HepG2 (cell line): Measurements from ENCODE around the gene JPH4. TPM values are rescaled to one million over a fixed set of nuclear protein-coding genes. Genes with fewer than 3 reads are reported as not detected.

Experiments
- GATA4 ChIP-seq: sonication (generic); IDR thresholded peaks from 2 replicates; pipeline ENCODE4 v1.6.1; 2016; ENCODE audit warnings: antibody characterized with exemption, low read depth, borderline replicate concordance
- KLF9 ChIP-seq: IDR thresholded peaks from 2 replicates; pipeline ENCODE4 v1.6.1; 2016; ENCODE audit warnings: low read depth
- PBX2 ChIP-seq: IDR thresholded peaks from 2 replicates; pipeline ENCODE4 v1.6.1; 2016; ENCODE audit warnings: control low read depth
- STAT6 ChIP-seq: sonication (generic); formaldehyde crosslinking; IDR thresholded peaks from 2 replicates; pipeline ENCODE4 v1.4.0; 2020; ENCODE audit warnings: missing genetic modification reagents, mild to moderate bottlenecking, borderline replicate concordance
- TCF12 ChIP-seq, 2 experiments: fragments of 450-650 bp in 1 of 2; sonication (generic) in 1 of 2; formaldehyde crosslinking in 1 of 2; IDR thresholded peaks; 2 replicates each; pipeline versions ENCODE4 v1.6.1 to v1.8.0; 2017 to 2022; ENCODE audit warnings: antibody characterized with exemption in 1 of 2, mild to moderate bottlenecking in 1 of 2, missing genetic modification reagents in 1 of 2, moderate library complexity in 1 of 2
- TEAD3 ChIP-seq: optimal IDR thresholded peaks from 2 replicates; pipeline ENCODE3; 2016; ENCODE audit warnings: borderline replicate concordance
- ZBTB49 ChIP-seq: sonication (generic); formaldehyde crosslinking; IDR thresholded peaks from 2 replicates; pipeline ENCODE4 v1.4.0; 2020; ENCODE audit warnings: missing genetic modification reagents, borderline replicate concordance
- ZBTB7A ChIP-seq: sonication (generic); formaldehyde crosslinking; IDR thresholded peaks from 2 replicates; pipeline ENCODE4 v1.8.0; 2022; ENCODE audit warnings: mild to moderate bottlenecking, missing genetic modification reagents
- ZHX1 ChIP-seq: sonication (generic); formaldehyde crosslinking; IDR thresholded peaks from 2 replicates; pipeline ENCODE4 v1.8.1; 2022; ENCODE audit warnings: low read depth, mild to moderate bottlenecking, missing genetic modification reagents
- ZNF326 ChIP-seq: sonication (generic); formaldehyde crosslinking; IDR thresholded peaks from 2 replicates; pipeline ENCODE4 v1.4.0; 2020; ENCODE audit warnings: missing genetic modification reagents, borderline replicate concordance
- ZNF367 ChIP-seq: sonication (generic); formaldehyde crosslinking; IDR thresholded peaks from 2 replicates; pipeline ENCODE4 v1.4.0; 2020; ENCODE audit warnings: missing genetic modification reagents, borderline replicate concordance
- ZNF569 ChIP-seq: sonication (generic); formaldehyde crosslinking; IDR thresholded peaks from 2 replicates; pipeline ENCODE4 v1.5.0; 2020; ENCODE audit warnings: mild to moderate bottlenecking, missing genetic modification reagents, moderate library complexity, borderline replicate concordance
- polyA plus RNA-seq, 8 experiments: library from polyadenylated mRNA; depleted of rRNA in 3 of 8; stranded (reverse) in 7 of 8; unstranded in 1 of 8; fragments of >200 nt; fragmentation: Illumina TruSeq in 4 of 8; extraction: Trizol in 4 of 8; gene quantifications; 2 replicates each; pipeline versions ENCODE4 v1.2.1 to v1.2.3, GENCODE V29; 2011 to 2016; ENCODE audit warnings: low read depth in 4 of 8, missing spikeins in 1 of 8, mixed read lengths in 1 of 8; ENCODE audit not compliant: insufficient read depth in 1 of 8
- total RNA-seq, 5 experiments: library from RNA; depleted of rRNA; stranded (reverse); fragments of >200 nt; fragmentation: Illumina TruSeq; extraction: Trizol; gene quantifications; 2 replicates each; pipeline ENCODE4 v1.2.3, GENCODE V29; 2016; ENCODE audit warnings: low read depth in 1 of 5
- TF ChIP-seq, protein P1 (sequence below): sonication (generic); formaldehyde crosslinking; IDR thresholded peaks from 2 replicates; pipeline ENCODE4 v1.8.1; 2023; ENCODE audit warnings: missing genetic modification reagents, mild to moderate bottlenecking, borderline replicate concordance
- TF ChIP-seq, protein P2 (sequence below): sonication (generic); formaldehyde crosslinking; IDR thresholded peaks from 2 replicates; pipeline ENCODE4 v1.5.1; 2020; ENCODE audit warnings: missing genetic modification reagents, mild to moderate bottlenecking, borderline replicate concordance

JPH4 gene
- total and polyA plus RNA-seq, 2 of the 13 experiments (the other 11 are each of a cell fraction or from before 2014, with no cell fraction given) = 0.08 to 0.22 TPM

GRCh38 chr14:23567186-23568020 is 11.2 kb downstream of the JPH4 start, which contains the start of gene AP1G2 (continued):
- TF ChIP-seq ZNF326 (CRISPR knock-in tag) (peak; percentile 86; the same call in 1 of the 2 replicates), ZBTB7A (CRISPR knock-in tag) (peak; percentile 81), ZNF367 (CRISPR knock-in tag) (no peak), ZHX1 (CRISPR knock-in tag) (peak; percentile 90), ZBTB49 (CRISPR knock-in tag) (peak; percentile 52; the same call in 1 of the 2 replicates), TEAD3 (CRISPR knock-in tag) (peak; percentile 53), PBX2 (CRISPR knock-in tag) (0 out of 2 replicates have a peak, but pooled peaks have one; percentile 21), TCF12 (IDR thresholded peaks at IDR 0.05) (no peak), TCF12 (CRISPR knock-in tag; IDR thresholded peaks at IDR 0.05) (no peak; the same call in 1 of the 2 replicates), KLF9 (CRISPR knock-in tag) (peak; percentile 98), STAT6 (peak; percentile 77; the same call in 1 of the 2 replicates), GATA4 (peak; percentile 87), ZNF569 (CRISPR knock-in tag) (peak; percentile 77; the same call in 1 of the 2 replicates)
- TF ChIP-seq, protein P1, sequence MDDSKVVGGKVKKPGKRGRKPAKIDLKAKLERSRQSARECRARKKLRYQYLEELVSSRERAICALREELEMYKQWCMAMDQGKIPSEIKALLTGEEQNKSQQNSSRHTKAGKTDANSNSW (CRISPR knock-in tag) = peak; percentile 36; the same call in 1 of the 2 replicates
- TF ChIP-seq, protein P2, sequence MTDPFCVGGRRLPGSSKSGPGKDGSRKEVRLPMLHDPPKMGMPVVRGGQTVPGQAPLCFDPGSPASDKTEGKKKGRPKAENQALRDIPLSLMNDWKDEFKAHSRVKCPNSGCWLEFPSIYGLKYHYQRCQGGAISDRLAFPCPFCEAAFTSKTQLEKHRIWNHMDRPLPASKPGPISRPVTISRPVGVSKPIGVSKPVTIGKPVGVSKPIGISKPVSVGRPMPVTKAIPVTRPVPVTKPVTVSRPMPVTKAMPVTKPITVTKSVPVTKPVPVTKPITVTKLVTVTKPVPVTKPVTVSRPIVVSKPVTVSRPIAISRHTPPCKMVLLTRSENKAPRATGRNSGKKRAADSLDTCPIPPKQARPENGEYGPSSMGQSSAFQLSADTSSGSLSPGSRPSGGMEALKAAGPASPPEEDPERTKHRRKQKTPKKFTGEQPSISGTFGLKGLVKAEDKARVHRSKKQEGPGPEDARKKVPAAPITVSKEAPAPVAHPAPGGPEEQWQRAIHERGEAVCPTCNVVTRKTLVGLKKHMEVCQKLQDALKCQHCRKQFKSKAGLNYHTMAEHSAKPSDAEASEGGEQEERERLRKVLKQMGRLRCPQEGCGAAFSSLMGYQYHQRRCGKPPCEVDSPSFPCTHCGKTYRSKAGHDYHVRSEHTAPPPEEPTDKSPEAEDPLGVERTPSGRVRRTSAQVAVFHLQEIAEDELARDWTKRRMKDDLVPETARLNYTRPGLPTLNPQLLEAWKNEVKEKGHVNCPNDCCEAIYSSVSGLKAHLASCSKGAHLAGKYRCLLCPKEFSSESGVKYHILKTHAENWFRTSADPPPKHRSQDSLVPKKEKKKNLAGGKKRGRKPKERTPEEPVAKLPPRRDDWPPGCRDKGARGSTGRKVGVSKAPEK = peak; percentile 99
